Esophagus squamous epithelium (tissue), 5 donors: ENCODE results near the gene IMMP2L. TPM values are rescaled to one million over a fixed set of nuclear protein-coding genes. Genes with fewer than 3 reads are reported as not detected.
A peak's percentile ranks its signal among the peaks of the same experiment; 100 is the strongest.

ENCODE experiments used
- DNase-seq: peaks from one replicate; lab custom pipeline; 2025; lab: John Stamatoyannopoulos, UW
- H3K27ac ChIP-seq, 4 donors: fragments of 200-600 bp; sonication (generic); one replicate each; pipeline ENCODE4 v1.5.1; 2016 to 2019; ENCODE audit warnings: mild to moderate bottlenecking in 1 of 4
- H3K27me3 ChIP-seq, 4 donors: fragments of 200-600 bp; sonication (generic); 1 replicate in 3 of 4; 2 replicates in 1 of 4; pipeline versions ENCODE4 v1.5.1 to v1.6.0; 2017 to 2021; ENCODE audit warnings: antibody characterized with exemption in 1 of 4
- H3K36me3 ChIP-seq, 3 donors: fragments of 200-600 bp; sonication (generic); one replicate each; pipeline ENCODE4 v1.5.1; 2016 to 2019
- H3K4me1 ChIP-seq, 3 donors: fragments of 200-600 bp; sonication (generic); one replicate each; pipeline ENCODE4 v1.5.1; 2017 to 2019
- H3K4me3 ChIP-seq, 4 donors: fragments of 200-600 bp; sonication (generic); 1 replicate in 3 of 4; 2 replicates in 1 of 4; pipeline ENCODE4 v1.5.1; 2016 to 2019; ENCODE audit warnings: mild to moderate bottlenecking in 2 of 4, moderate library complexity in 1 of 4
- H3K9me3 ChIP-seq, 3 donors: fragments of 200-600 bp; sonication (generic); one replicate each; pipeline ENCODE4 v1.5.1; 2016 to 2019
- CTCF ChIP-seq, 6 experiments: fragments of 450-650 bp in 4 of 6; fragments of 200-600 bp in 2 of 6; sonication (generic) in 2 of 6; IDR thresholded peaks; one replicate each; pipeline ENCODE4 v1.5.1; 2016 to 2019; ENCODE audit warnings: antibody characterized with exemption in 6 of 6, mild to moderate bottlenecking in 4 of 6, moderate library complexity in 4 of 6
- POLR2A ChIP-seq, 4 donors: fragments of 450-650 bp; IDR thresholded peaks; one replicate each; pipeline ENCODE4 v1.6.1; 2017; ENCODE audit warnings: antibody characterized with exemption in 4 of 4, mild to moderate bottlenecking in 4 of 4, moderate library complexity in 3 of 4
- WGBS, 2 donors: methylation state at CpG; one replicate each; pipeline ENCODE4 v1.1.5; 2018; 5-methylcytosine and 5-hydroxymethylcytosine counted together
- intact Hi-C: fragments of 100-400 bp; cut with DNase I; formaldehyde crosslinking; loops from one replicate; pipeline ENCODE4 v1.15.0; 2022
- total RNA-seq, 4 donors: library from RNA; depleted of rRNA; stranded (reverse); fragments of >200 nt; gene quantifications; one replicate each; pipeline ENCODE4 v1.1.0, GENCODE V29; 2016
- donor health status: DM: yes; HTN: yes; CAD: no.

The IMMP2L gene
- total RNA-seq, 4 donors from 2014 or later: 1.6 to 21.7 (median 5.4) TPM

DNA sequence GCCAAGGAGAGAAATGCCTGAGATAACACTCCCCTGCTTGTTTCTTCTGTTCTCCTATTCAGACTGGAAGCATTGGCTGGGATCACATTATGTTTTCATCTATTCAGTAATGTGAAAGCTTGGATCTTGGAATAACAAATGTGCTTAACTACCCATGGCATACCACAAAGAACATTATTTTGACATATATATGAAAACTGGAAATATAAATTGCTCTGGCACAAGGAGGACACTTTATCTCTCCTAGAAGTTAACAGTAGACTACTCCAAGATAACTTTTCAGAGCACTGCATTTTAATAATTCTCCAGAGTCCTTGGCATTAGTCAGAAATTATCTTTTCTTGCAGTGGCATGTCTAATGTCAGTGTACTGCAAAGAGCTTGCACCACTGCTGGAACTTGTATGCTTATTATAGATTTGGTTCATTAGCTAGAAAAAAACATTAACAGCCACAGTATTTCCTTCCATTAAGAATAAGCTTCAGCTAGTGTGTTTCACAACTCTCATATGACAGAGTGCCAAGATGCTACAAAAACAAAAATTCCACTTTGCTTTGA lies 640.6 kb downstream of the IMMP2L start:
- Histone ChIP-seq H3K27ac (peak overlapping the region in 3 of 4 donors; percentile 12 to 74 (median 51)), H3K27me3 (no peaks in the 10 kb centered on the region), H3K4me1 (peaks cover 8 to 75% (median 26%) of the 10 kb centered on the region in 3 donors), H3K9me3 (no peaks in the 10 kb centered on the region), H3K4me3 (no peak overlapping the region), H3K36me3 (no peaks in the 10 kb centered on the region)
- intact Hi-C loops: no loop called here
- DNase-seq: no peak
- TF ChIP-seq CTCF (IDR thresholded peaks at IDR 0.05) (no peak), POLR2A (IDR thresholded peaks at IDR 0.05) (no peak)

GRCh38 chr7:110918949-110919548 lies 643.2 kb downstream of the IMMP2L start:
- Histone ChIP-seq H3K36me3 (no peaks in the 10 kb centered on the region), H3K27me3 (no peaks in the 10 kb centered on the region), H3K4me3 (no peak overlapping the region), H3K9me3 (no peaks in the 10 kb centered on the region), H3K27ac (peak overlapping the region in 3 of 4 donors; percentile 39 to 74 (median 51)), H3K4me1 (peaks cover 8 to 70% (median 26%) of the 10 kb centered on the region in 3 donors)
- DNase-seq: no peak
- WGBS, 2 donors: 33 to 38% methylated on average over 2 of the region's 2 CpGs
- intact Hi-C loops: no loop called here
- TF ChIP-seq POLR2A (IDR thresholded peaks at IDR 0.05): no peak

DNA sequence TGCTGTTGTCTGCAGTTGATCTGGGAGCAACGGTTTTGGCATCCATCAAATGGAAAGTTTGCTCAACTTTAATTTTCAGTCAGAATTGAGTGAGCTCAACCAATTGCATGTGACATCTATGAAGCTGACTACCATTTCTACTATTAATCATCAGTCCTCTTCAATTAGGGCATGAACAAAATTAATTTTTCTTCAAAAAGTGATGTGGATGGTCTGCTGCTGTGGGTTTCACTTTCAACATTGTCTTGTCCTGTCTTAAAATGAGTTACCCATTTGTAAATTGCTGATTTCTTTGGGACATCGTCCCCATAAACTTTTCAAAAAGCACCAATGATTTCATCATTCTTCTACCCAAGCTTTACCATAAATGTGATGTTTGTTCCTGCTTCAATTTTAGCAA lies 648.0 kb downstream of the IMMP2L start:
- WGBS, 2 donors: 71 to 89% methylated on average over 2 of the region's 2 CpGs
- H3K27ac ChIP-seq: no peak overlapping the region
- no peak overlapping the region for H3K4me3 ChIP-seq
- no peaks in the 10 kb centered on the region for H3K9me3 ChIP-seq
- TF ChIP-seq CTCF (IDR thresholded peaks at IDR 0.05) (no peak), POLR2A (IDR thresholded peaks at IDR 0.05) (no peak)
- no peak for DNase-seq
- H3K27me3 ChIP-seq: no peaks in the 10 kb centered on the region
- intact Hi-C loops: no loop called here
- no peaks in the 10 kb centered on the region for H3K36me3 ChIP-seq
- peaks cover 1 to 22% (median 8%) of the 10 kb centered on the region in 3 donors for H3K4me1 ChIP-seq

DNA sequence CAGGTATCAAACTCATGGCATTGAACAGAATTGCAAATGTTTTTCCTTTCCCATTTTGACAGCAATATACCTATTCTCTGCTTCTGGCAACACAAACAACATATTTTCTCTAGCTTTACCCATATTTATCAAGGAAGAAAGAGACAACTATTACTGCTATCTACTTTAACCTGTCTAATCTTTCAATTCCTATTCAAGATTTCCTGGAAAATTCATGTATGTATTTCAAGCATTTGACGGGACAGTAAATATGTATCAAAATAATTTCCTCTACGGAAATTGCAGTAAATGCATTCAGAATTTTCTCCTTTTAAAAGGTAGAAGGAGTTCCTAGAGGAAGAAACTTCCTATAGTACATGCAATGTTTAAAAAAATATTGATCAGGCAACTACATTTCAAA lies 650.7 kb downstream of the IMMP2L start:
- TF ChIP-seq POLR2A (IDR thresholded peaks at IDR 0.05): no peak
- TF ChIP-seq CTCF (IDR thresholded peaks at IDR 0.05): no peak
- intact Hi-C loops: no loop called here
- no peaks in the 10 kb centered on the region for H3K9me3 ChIP-seq
- peaks cover 0 to 6% (median 0%) of the 10 kb centered on the region in 3 donors for H3K4me1 ChIP-seq
- H3K36me3 ChIP-seq: no peaks in the 10 kb centered on the region
- no peaks in the 10 kb centered on the region for H3K27me3 ChIP-seq
- H3K27ac ChIP-seq: no peak overlapping the region
- H3K4me3 ChIP-seq: no peak overlapping the region
- no peak for DNase-seq
- WGBS, 2 donors: 87 to 97% methylated on average over 2 of the region's 2 CpGs

- H3K4me1 ChIP-seq: peaks cover 0 to 6% (median 0%) of the 10 kb centered on the region in 3 donors
- H3K36me3 ChIP-seq: no peaks in the 10 kb centered on the region
- H3K27ac ChIP-seq: no peak overlapping the region
- no peak for DNase-seq
- TF ChIP-seq POLR2A (IDR thresholded peaks at IDR 0.05): no peak
- no peak for TF ChIP-seq CTCF (IDR thresholded peaks at IDR 0.05)
- no peaks in the 10 kb centered on the region for H3K9me3 ChIP-seq
- H3K27me3 ChIP-seq: no peaks in the 10 kb centered on the region
- H3K4me3 ChIP-seq: no peak overlapping the region
- intact Hi-C loops: no loop called here
- 31 to 60% methylated on average over 3 of the region's 3 CpGs for WGBS, 2 donors
These were observed 653.2 kb downstream of the IMMP2L start for GRCh38 chr7:110909117-110909516.
